IMR-90 (cell line): Measurements from ENCODE around the gene AUTS2. TPM values are rescaled to one million over a fixed set of nuclear protein-coding genes. Genes with fewer than 3 reads are reported as not detected.

Source experiments
- ATAC-seq: fragments of 200-7000 bp; cut with Tn5 transposase; 2 replicates; pipeline ENCODE4 v1.9.1; 2020; ENCODE audit warnings: low read depth, mild to moderate bottlenecking, moderate library complexity
- BruUV-seq: library from RNA; stranded (reverse); fragments of 400-500 nt; replicated peaks from 2 replicates; lab custom pipeline; 2021; lab: Mats Ljungman, UMichigan
- CTCF ChIA-PET: fragments of 300-600 bp; formaldehyde crosslinking; extraction: SDS; loops from one replicate; lab custom pipeline; 2021; ENCODE audit warnings: antibody characterized with exemption; lab: Yijun Ruan, JAX
- POLR2A ChIA-PET: fragments of 300-600 bp; sonication (Branson Sonifier 250); formaldehyde crosslinking; loops from one replicate; lab custom pipeline; 2022; ENCODE audit warnings: antibody characterized with exemption; ENCODE audit not compliant: unreplicated experiment; lab: Charles Lee
- DNase-seq: peaks from one replicate; pipeline ENCODE4 v3.0.0; 2013
- H2AFZ ChIP-seq: replicated peaks from 2 replicates; pipeline ENCODE3; 2013; ENCODE audit warnings: low read length, mild to moderate bottlenecking; ENCODE audit not compliant: poor library complexity
- H2AK5ac ChIP-seq: 2 replicates; pipeline ENCODE4 v1.6.1; 2013; ENCODE audit warnings: low read depth, low read length, inconsistent platforms
- H2AK9ac ChIP-seq: replicated peaks from 2 replicates; pipeline ENCODE3; 2013; ENCODE audit warnings: mild to moderate bottlenecking, low read depth, low read length, moderate library complexity; ENCODE audit not compliant: poor library complexity
- H2BK120ac ChIP-seq: 2 replicates; pipeline ENCODE4 v1.6.1; 2013; ENCODE audit warnings: low read depth, low read length, inconsistent platforms
- H2BK15ac ChIP-seq: 3 replicates; pipeline ENCODE4 v1.6.1; 2013; ENCODE audit warnings: low read depth, low read length, inconsistent platforms
- H2BK20ac ChIP-seq: 2 replicates; pipeline ENCODE4 v1.6.1; 2013; ENCODE audit warnings: low read depth, mild to moderate bottlenecking, inconsistent platforms, low read length, moderate library complexity
- H2BK5ac ChIP-seq: 2 replicates; pipeline ENCODE4 v1.6.1; 2013; ENCODE audit warnings: mild to moderate bottlenecking, low read depth, low read length, inconsistent platforms; ENCODE audit not compliant: poor library complexity, severe bottlenecking
- H3K14ac ChIP-seq: replicated peaks from 2 replicates; pipeline ENCODE4 v1.6.1; 2013; ENCODE audit warnings: low read depth, low read length, inconsistent platforms
- H3K18ac ChIP-seq: 2 replicates; pipeline ENCODE4 v1.6.1; 2013; ENCODE audit warnings: low read depth, low read length, control low read depth
- H3K23ac ChIP-seq: 2 replicates; pipeline ENCODE4 v1.6.1; 2013; ENCODE audit warnings: low read depth, low read length, inconsistent platforms
- H3K27ac ChIP-seq: 2 replicates; pipeline ENCODE4 v1.5.1; 2013; ENCODE audit warnings: mild to moderate bottlenecking, control low read depth, low read length; ENCODE audit not compliant: insufficient read depth
- H3K27me3 ChIP-seq: 2 replicates; pipeline ENCODE4 v1.6.1; 2013; ENCODE audit warnings: low read length; ENCODE audit not compliant: control insufficient read depth, insufficient read depth
- H3K36me3 ChIP-seq: 2 replicates; pipeline ENCODE4 v1.6.1; 2013; ENCODE audit warnings: low read length, mixed read lengths; ENCODE audit not compliant: control insufficient read depth, insufficient read depth
- H3K4ac ChIP-seq: 2 replicates; pipeline ENCODE4 v1.6.1; 2013; ENCODE audit warnings: low read depth, low read length, inconsistent platforms
- H3K4me1 ChIP-seq: 2 replicates; pipeline ENCODE4 v1.6.1; 2013; ENCODE audit warnings: low read length, mixed read lengths; ENCODE audit not compliant: control insufficient read depth, insufficient read depth
- H3K4me2 ChIP-seq: 2 replicates; pipeline ENCODE4 v1.6.1; 2013; ENCODE audit warnings: low read depth, mild to moderate bottlenecking, control low read depth, low read length, moderate library complexity
- H3K4me3 ChIP-seq: 2 replicates; pipeline ENCODE4 v1.5.1; 2013; ENCODE audit warnings: low read depth, mild to moderate bottlenecking, control low read depth, low read length, moderate library complexity; ENCODE audit not compliant: insufficient read depth
- H3K56ac ChIP-seq: 2 replicates; pipeline ENCODE4 v1.6.1; 2013; ENCODE audit warnings: low read length, inconsistent platforms; ENCODE audit not compliant: insufficient read depth; ENCODE audit errors: extremely low read depth
- H3K79me1 ChIP-seq, 2 experiments: 2 replicates each; pipeline ENCODE4 v1.6.1; 2013; ENCODE audit warnings: low read length in 2 of 2, inconsistent platforms in 1 of 2, low read depth in 1 of 2
- H3K9ac ChIP-seq: 2 replicates; pipeline ENCODE4 v1.6.1; 2013; ENCODE audit warnings: low read depth, low read length, control low read depth
- H3K9me1 ChIP-seq: 2 replicates; pipeline ENCODE4 v1.6.1; 2013; ENCODE audit warnings: low read length, inconsistent platforms; ENCODE audit not compliant: insufficient read depth
- H3K9me3 ChIP-seq: 2 replicates; pipeline ENCODE4 v1.6.1; 2013; ENCODE audit warnings: low read length; ENCODE audit not compliant: control insufficient read depth, insufficient read depth
- H4K20me1 ChIP-seq: 2 replicates; pipeline ENCODE4 v1.6.1; 2013; ENCODE audit warnings: low read length, inconsistent platforms; ENCODE audit not compliant: insufficient read depth
- H4K5ac ChIP-seq: 2 replicates; pipeline ENCODE4 v1.6.1; 2013; ENCODE audit warnings: mild to moderate bottlenecking, low read depth, low read length, control low read depth
- H4K8ac ChIP-seq, 2 experiments: 2 replicates each; pipeline ENCODE4 v1.6.1; 2013; ENCODE audit warnings: low read depth in 2 of 2, low read length in 2 of 2, control low read depth in 1 of 2, inconsistent platforms in 1 of 2
- H4K91ac ChIP-seq: 2 replicates; pipeline ENCODE4 v1.6.1; 2013; ENCODE audit warnings: low read depth, low read length, inconsistent platforms; ENCODE audit not compliant: insufficient read depth
- BHLHE40 ChIP-seq: fragments of 150-350 bp; IDR thresholded peaks from 2 replicates; pipeline ENCODE4 v1.6.1; 2016; ENCODE audit warnings: mild to moderate bottlenecking, low read depth, low read length
- CEBPB ChIP-seq: IDR thresholded peaks from 2 replicates; pipeline ENCODE4 v1.6.1; 2012; ENCODE audit warnings: low read depth, low read length, improper control_type of control experiment
- CHD1 ChIP-seq: IDR thresholded peaks from 2 replicates; pipeline ENCODE4 v1.6.1; 2012; ENCODE audit warnings: low read depth, low read length, improper control_type of control experiment
- CTCF ChIP-seq: conservative IDR thresholded peaks from 2 replicates; pipeline ENCODE4 v1.5.1; 2012; ENCODE audit warnings: mild to moderate bottlenecking, low read depth, low read length, improper control_type of control experiment
- ELK1 ChIP-seq: fragments of 150-350 bp; IDR thresholded peaks from 2 replicates; pipeline ENCODE4 v1.6.1; 2016; ENCODE audit warnings: low read depth, mild to moderate bottlenecking, low read length, moderate library complexity, borderline replicate concordance
- FOS ChIP-seq: fragments of 150-350 bp; IDR thresholded peaks from 2 replicates; pipeline ENCODE4 v1.6.1; 2016; ENCODE audit warnings: low read depth, low read length
- MAFK ChIP-seq: IDR thresholded peaks from 2 replicates; pipeline ENCODE4 v1.6.1; 2012; ENCODE audit warnings: low read depth, low read length, improper control_type of control experiment
- MAZ ChIP-seq: IDR thresholded peaks from 2 replicates; pipeline ENCODE4 v1.6.1; 2012; ENCODE audit warnings: low read depth, mild to moderate bottlenecking, low read length, improper control_type of control experiment, moderate library complexity, borderline replicate concordance
- MXI1 ChIP-seq: IDR thresholded peaks from 2 replicates; pipeline ENCODE4 v1.6.1; 2012; ENCODE audit warnings: low read depth, mild to moderate bottlenecking, low read length, moderate library complexity, borderline replicate concordance
- NFE2L2 ChIP-seq: fragments of 150-350 bp; IDR thresholded peaks from 2 replicates; pipeline ENCODE4 v1.6.1; 2016; ENCODE audit warnings: low read depth, mild to moderate bottlenecking, low read length
- POLR2A ChIP-seq: IDR thresholded peaks from 2 replicates; pipeline ENCODE4 v1.6.1; 2012; ENCODE audit warnings: mild to moderate bottlenecking, low read depth, low read length
- RAD21 ChIP-seq: IDR thresholded peaks from 2 replicates; pipeline ENCODE4 v1.6.1; 2012; ENCODE audit warnings: low read length, improper control_type of control experiment
- RFX5 ChIP-seq: IDR thresholded peaks from 2 replicates; pipeline ENCODE4 v1.8.0; 2012; ENCODE audit warnings: low read depth, mild to moderate bottlenecking, low read length, moderate library complexity
- SMC3 ChIP-seq: fragments of 150-350 bp; IDR thresholded peaks from 2 replicates; pipeline ENCODE4 v1.6.1; 2016; ENCODE audit warnings: low read depth, mild to moderate bottlenecking, antibody characterized with exemption, low read length, moderate library complexity
- USF2 ChIP-seq: fragments of 150-350 bp; IDR thresholded peaks from 2 replicates; pipeline ENCODE4 v1.6.1; 2017; ENCODE audit warnings: mild to moderate bottlenecking, antibody characterized with exemption, low read length, low read depth
- WGBS, 2 experiments: methylation state at CpG; one replicate each; pipeline versions ENCODE4 v1.1.5 to v1.1.7; 2013; ENCODE audit warnings: missing lambda C conversion rate in 2 of 2; ENCODE audit not compliant: insufficient read length in 1 of 2; ENCODE audit errors: extremely low coverage in 2 of 2; 5-methylcytosine and 5-hydroxymethylcytosine counted together
- dilution Hi-C: fragments of 300-500 bp; cut with HindIII; formaldehyde crosslinking; loops from one replicate; pipeline ENCODE4 v1.14.3; 2018; ENCODE audit warnings: low sequenced_read_pairs; ENCODE audit not compliant: unreplicated experiment
- in situ Hi-C: fragments of 300-500 bp; cut with MboI; formaldehyde crosslinking; loops from 3 replicates; pipeline ENCODE4 v1.14.3; 2019; ENCODE audit warnings: low sequenced_read_pairs, inconsistent platforms, mixed read lengths
- intact Hi-C: fragments of 100-400 bp; cut with micrococcal nuclease; formaldehyde crosslinking; loops from 2 replicates; pipeline ENCODE4 v1.10.0; 2022
- polyA plus RNA-seq, 3 experiments: library from polyadenylated mRNA; depleted of rRNA; stranded (reverse); fragments of >200 nt; gene quantifications; 2 replicates each; pipeline ENCODE4 v1.2.3, GENCODE V29; 2012; ENCODE audit warnings: low replicate concordance in 1 of 3
- total RNA-seq: library from RNA; depleted of rRNA; stranded (reverse); fragments of >200 nt; gene quantifications from 2 replicates; pipeline ENCODE4 v1.2.3, GENCODE V29; 2012

AUTS2 gene
- total and polyA plus RNA-seq, 2 of the 4 experiments (the other 2 are of a cell fraction): 0.90 to 3.0 TPM

- Histone ChIP-seq H2AK9ac (no peak overlapping the region), H3K4ac (no peak overlapping the region), H3K79me1 (no peaks in the 10 kb centered on the region), H3K56ac (no peak overlapping the region), H4K20me1 (no peaks in the 10 kb centered on the region), H3K14ac (no peak overlapping the region), H3K23ac (no peak overlapping the region), H3K9me3 (no peaks in the 10 kb centered on the region; the same call in 1 of the 2 replicates), H2BK120ac (no peak overlapping the region), H2AFZ (no peak overlapping the region), H4K91ac (no peak overlapping the region), H2AK5ac (no peak overlapping the region), H3K4me2 (no peak overlapping the region), H3K4me1 (no peaks in the 10 kb centered on the region), H2BK5ac (no peak overlapping the region), H3K4me3 (no peak overlapping the region), H3K9ac (no peak overlapping the region), H3K27ac (no peak overlapping the region), H3K27me3 (no peaks in the 10 kb centered on the region), H3K36me3 (no peaks in the 10 kb centered on the region), H3K18ac (no peak overlapping the region), H4K5ac (no peak overlapping the region), H2BK15ac (no peak overlapping the region), H4K8ac (no peak overlapping the region), H2BK20ac (no peak overlapping the region), H3K9me1 (no peaks in the 10 kb centered on the region)
- in situ Hi-C loops (no loop called here), dilution Hi-C loops (no loop called here), intact Hi-C loops (no loop called here)
- DNase-seq: no peak
- ChIA-PET POLR2A (no interaction called here), CTCF (no interaction called here)
- 71% methylated on average over 1 of the region's 3 CpGs; no CpG with 5 or more reads in 1 of the 2 experiments for WGBS, 2 experiments
- no peak for TF ChIP-seq RAD21
- no peak for TF ChIP-seq NFE2L2
- TF ChIP-seq MXI1: no peak
- TF ChIP-seq MAZ: no peak
- no peak for TF ChIP-seq FOS
- TF ChIP-seq CEBPB: no peak
- no peak for TF ChIP-seq SMC3
- TF ChIP-seq RFX5: no peak
- no peak for TF ChIP-seq USF2
- TF ChIP-seq POLR2A: no peak
- no peak for TF ChIP-seq ELK1
- TF ChIP-seq CTCF: no peak
- TF ChIP-seq BHLHE40: no peak
- no peak for TF ChIP-seq MAFK
- TF ChIP-seq CHD1: no peak
- BruUV-seq: no TSS peak
- ATAC-seq: no peak
Measured at GRCh38 chr7:69820479-69821192, 222.4 kb downstream of the AUTS2 start.
